ENCODE measurements around the gene CDK4. TPM values are rescaled to one million over a fixed set of nuclear protein-coding genes. Genes with fewer than 3 reads are reported as not detected.

CDK4 gene
- polyA plus RNA-seq, 1 donor (not counting 4 experiments of a cell fraction or from before 2014, with no cell fraction given): 146 TPM

GRCh38 chr12:57782608-57783465 lies 30.7 kb upstream of the CDK4 start, which contains the start of gene TSFM:
TSS of gene TSFM (plus strand) at chr12:57782787. CDS start at chr12:57782802, 15 bp downstream.
- Histone ChIP-seq H3K4me3 (ENCODE audit: control insufficient read depth in 2 of 3, extremely low read depth in 1 of 3, insufficient read depth in 2 of 3, low read depth in 1 of 3, low read length in 3 of 3) (peak within 1 kb of the TSS; percentile 80 to 100 (median 99)), H3K27me3 (ENCODE audit: control insufficient read depth, extremely low read depth, insufficient read depth, low read length) (no peaks in the 10 kb centered on the region), H3K27ac (ENCODE audit: control insufficient read depth, insufficient read depth, low read length) (peak within 1 kb of the TSS; percentile 75), H3K9me1 (ENCODE audit: control insufficient read depth, extremely low read depth, insufficient read depth, low read length) (no peaks in the 10 kb centered on the region), H2AFZ (ENCODE audit: control insufficient read depth, low read length) (peak within 1 kb of the TSS; percentile 78), H3K4me2 (ENCODE audit: control insufficient read depth, extremely low read depth, insufficient read depth, low read depth, low read length) (peak within 1 kb of the TSS; percentile 97), H3K9me3 (ENCODE audit: control insufficient read depth, low read depth, low read length) (no peaks in the 10 kb centered on the region), H3K9ac (ENCODE audit: control insufficient read depth, extremely low read depth, insufficient read depth, low read length) (peak within 1 kb of the TSS; percentile 86), H3K36me3 (ENCODE audit: control insufficient read depth in 2 of 2, extremely low read depth in 1 of 2, insufficient read depth in 2 of 2, low read length in 2 of 2) (peaks cover 10 to 14% of the 10 kb centered on the region in 2 experiments), H4K20me1 (ENCODE audit: control insufficient read depth, extremely low read depth, insufficient read depth, low read length) (no peaks in the 10 kb centered on the region), H3K4me1 (ENCODE audit: control insufficient read depth, extremely low read depth, insufficient read depth, low read length) (peaks cover 8% of the 10 kb centered on the region), H3K79me2 (ENCODE audit: control insufficient read depth, insufficient read depth, low read length) (peaks cover 16% of the 10 kb centered on the region)
- no peak for DNase-seq (ENCODE audit: low read depth, low spot score)
- dilution Hi-C loops (cut with MboI; ENCODE audit: extremely low pct_ligation_motif_present, low sequenced_read_pairs): no loop called here
- peak; percentile 92 to 99 (median 97) for TF ChIP-seq CTCF (optimal IDR thresholded peaks at IDR 0.05 in 1 of 3, IDR thresholded peaks at IDR 0.05 in 1 of 3, conservative IDR thresholded peaks at IDR 0.05 in 1 of 3; ENCODE audit: extremely low read depth in 1 of 3, insufficient read depth in 2 of 3, low read length in 3 of 3)
- TF ChIP-seq EZH2 (IDR thresholded peaks at IDR 0.05; ENCODE audit: low read length): no peak
- peak; percentile 29 for FAIRE-seq

GRCh38 chr12:57782243-57782607 lies 30.1 kb upstream of the CDK4 start:
- Histone ChIP-seq H3K27me3 (ENCODE audit: control insufficient read depth, extremely low read depth, insufficient read depth, low read length) (no peaks in the 10 kb centered on the region), H3K27ac (ENCODE audit: control insufficient read depth, insufficient read depth, low read length) (no peak overlapping the region), H3K79me2 (ENCODE audit: control insufficient read depth, insufficient read depth, low read length) (peaks cover 16% of the 10 kb centered on the region), H3K4me2 (ENCODE audit: control insufficient read depth, extremely low read depth, insufficient read depth, low read depth, low read length) (no peak overlapping the region), H3K9me3 (ENCODE audit: control insufficient read depth, low read depth, low read length) (no peaks in the 10 kb centered on the region), H3K4me1 (ENCODE audit: control insufficient read depth, extremely low read depth, insufficient read depth, low read length) (peaks cover 8% of the 10 kb centered on the region), H3K36me3 (ENCODE audit: control insufficient read depth in 2 of 2, extremely low read depth in 1 of 2, insufficient read depth in 2 of 2, low read length in 2 of 2) (peaks cover 9 to 12% of the 10 kb centered on the region in 2 experiments), H4K20me1 (ENCODE audit: control insufficient read depth, extremely low read depth, insufficient read depth, low read length) (no peaks in the 10 kb centered on the region), H2AFZ (ENCODE audit: control insufficient read depth, low read length) (no peak overlapping the region), H3K9ac (ENCODE audit: control insufficient read depth, extremely low read depth, insufficient read depth, low read length) (no peak overlapping the region), H3K4me3 (ENCODE audit: control insufficient read depth in 2 of 3, extremely low read depth in 1 of 3, insufficient read depth in 2 of 3, low read depth in 1 of 3, low read length in 3 of 3) (no peak overlapping the region), H3K9me1 (ENCODE audit: control insufficient read depth, extremely low read depth, insufficient read depth, low read length) (no peaks in the 10 kb centered on the region)
- dilution Hi-C loops (cut with MboI; ENCODE audit: extremely low pct_ligation_motif_present, low sequenced_read_pairs): no loop called here
- TF ChIP-seq CTCF (optimal IDR thresholded peaks at IDR 0.05 in 1 of 3, IDR thresholded peaks at IDR 0.05 in 1 of 3, conservative IDR thresholded peaks at IDR 0.05 in 1 of 3; ENCODE audit: extremely low read depth in 1 of 3, insufficient read depth in 2 of 3, low read length in 3 of 3) (no peak), EZH2 (IDR thresholded peaks at IDR 0.05; ENCODE audit: low read length) (no peak)
- FAIRE-seq: no peak
- DNase-seq (ENCODE audit: low read depth, low spot score): no peak
